ENCODE data around the gene KLRC4. TPM values are rescaled to one million over a fixed set of nuclear protein-coding genes. Genes with fewer than 3 reads are reported as not detected.
"Not testable (repeated sequence)": the region's sequence is repeated elsewhere in the genome, so short reads cannot be mapped to it uniquely, and the experiment has no call there.

Gene KLRC4
- polyA plus RNA-seq, 1 donor from 2014 or later = 8.2 TPM

DNA sequence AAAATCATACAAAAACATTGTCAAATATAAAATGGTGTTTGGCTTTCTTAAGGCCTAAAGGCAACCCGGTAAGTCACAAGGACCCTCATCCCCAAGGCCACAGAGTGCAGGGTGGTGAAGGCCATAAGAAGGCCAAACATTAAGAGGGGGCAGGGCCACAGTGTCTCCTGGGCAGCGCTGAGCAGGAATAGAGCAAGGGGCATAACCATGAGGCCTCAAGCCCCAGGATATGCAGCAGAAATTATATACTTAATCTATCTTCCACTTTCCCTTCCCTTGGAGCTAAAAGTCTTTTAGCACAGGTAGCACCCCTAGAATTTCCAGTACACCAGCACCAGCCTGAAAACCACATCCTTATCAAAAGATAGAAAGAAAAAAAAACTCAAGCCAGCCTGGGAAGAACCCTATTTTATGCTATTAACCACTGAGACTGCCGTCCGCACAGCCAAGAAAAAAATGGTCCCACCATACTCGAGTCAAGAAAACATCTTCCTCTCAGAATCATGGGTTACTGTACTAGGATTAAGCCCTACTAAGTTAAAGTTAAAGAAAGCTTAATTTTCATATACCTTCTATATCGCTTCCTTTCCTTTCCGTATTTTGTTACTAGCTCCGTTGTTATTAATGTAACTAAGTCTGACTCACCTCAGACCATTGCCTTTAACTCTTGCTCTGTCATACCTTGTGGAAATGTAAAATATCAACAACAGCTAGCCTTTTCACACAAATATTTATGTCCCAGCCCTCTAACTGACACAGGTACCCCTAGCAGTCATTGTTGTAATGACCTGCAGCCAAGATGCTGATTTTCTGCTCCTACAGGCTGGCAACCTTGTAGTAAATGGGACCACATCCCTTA lies 39.8 kb downstream of the KLRC4 start:
- H3K79me2 ChIP-seq (replicated peaks; ENCODE audit: insufficient read depth, low read length) = no peaks in the 10 kb centered on the region
- H3K9me3 ChIP-seq (ENCODE audit: low read length) = no peaks in the 10 kb centered on the region
- TF ChIP-seq EP300 (conservative IDR thresholded peaks at IDR 0.05; ENCODE audit: poor library complexity, severe bottlenecking) = no peak
- no peak for TF ChIP-seq SMC3 (conservative IDR thresholded peaks at IDR 0.05; ENCODE audit: poor library complexity)
- TF ChIP-seq, protein P1, sequence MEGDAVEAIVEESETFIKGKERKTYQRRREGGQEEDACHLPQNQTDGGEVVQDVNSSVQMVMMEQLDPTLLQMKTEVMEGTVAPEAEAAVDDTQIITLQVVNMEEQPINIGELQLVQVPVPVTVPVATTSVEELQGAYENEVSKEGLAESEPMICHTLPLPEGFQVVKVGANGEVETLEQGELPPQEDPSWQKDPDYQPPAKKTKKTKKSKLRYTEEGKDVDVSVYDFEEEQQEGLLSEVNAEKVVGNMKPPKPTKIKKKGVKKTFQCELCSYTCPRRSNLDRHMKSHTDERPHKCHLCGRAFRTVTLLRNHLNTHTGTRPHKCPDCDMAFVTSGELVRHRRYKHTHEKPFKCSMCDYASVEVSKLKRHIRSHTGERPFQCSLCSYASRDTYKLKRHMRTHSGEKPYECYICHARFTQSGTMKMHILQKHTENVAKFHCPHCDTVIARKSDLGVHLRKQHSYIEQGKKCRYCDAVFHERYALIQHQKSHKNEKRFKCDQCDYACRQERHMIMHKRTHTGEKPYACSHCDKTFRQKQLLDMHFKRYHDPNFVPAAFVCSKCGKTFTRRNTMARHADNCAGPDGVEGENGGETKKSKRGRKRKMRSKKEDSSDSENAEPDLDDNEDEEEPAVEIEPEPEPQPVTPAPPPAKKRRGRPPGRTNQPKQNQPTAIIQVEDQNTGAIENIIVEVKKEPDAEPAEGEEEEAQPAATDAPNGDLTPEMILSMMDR (IDR thresholded peaks at IDR 0.05; ENCODE audit: poor library complexity, severe bottlenecking) = no peak
- no peak for TF ChIP-seq TAF1 (IDR thresholded peaks at IDR 0.05; ENCODE audit: low read depth)
- no peak for TF ChIP-seq EZH2 (IDR thresholded peaks at IDR 0.05; ENCODE audit: borderline replicate concordance, insufficient read depth, low read length, poor library complexity, severe bottlenecking)
- no peak for TF ChIP-seq MXI1 (conservative IDR thresholded peaks at IDR 0.05; ENCODE audit: poor library complexity, severe bottlenecking)
- no peak for TF ChIP-seq POLR2AphosphoS5 (IDR thresholded peaks at IDR 0.05)
- TF ChIP-seq, protein P2, sequence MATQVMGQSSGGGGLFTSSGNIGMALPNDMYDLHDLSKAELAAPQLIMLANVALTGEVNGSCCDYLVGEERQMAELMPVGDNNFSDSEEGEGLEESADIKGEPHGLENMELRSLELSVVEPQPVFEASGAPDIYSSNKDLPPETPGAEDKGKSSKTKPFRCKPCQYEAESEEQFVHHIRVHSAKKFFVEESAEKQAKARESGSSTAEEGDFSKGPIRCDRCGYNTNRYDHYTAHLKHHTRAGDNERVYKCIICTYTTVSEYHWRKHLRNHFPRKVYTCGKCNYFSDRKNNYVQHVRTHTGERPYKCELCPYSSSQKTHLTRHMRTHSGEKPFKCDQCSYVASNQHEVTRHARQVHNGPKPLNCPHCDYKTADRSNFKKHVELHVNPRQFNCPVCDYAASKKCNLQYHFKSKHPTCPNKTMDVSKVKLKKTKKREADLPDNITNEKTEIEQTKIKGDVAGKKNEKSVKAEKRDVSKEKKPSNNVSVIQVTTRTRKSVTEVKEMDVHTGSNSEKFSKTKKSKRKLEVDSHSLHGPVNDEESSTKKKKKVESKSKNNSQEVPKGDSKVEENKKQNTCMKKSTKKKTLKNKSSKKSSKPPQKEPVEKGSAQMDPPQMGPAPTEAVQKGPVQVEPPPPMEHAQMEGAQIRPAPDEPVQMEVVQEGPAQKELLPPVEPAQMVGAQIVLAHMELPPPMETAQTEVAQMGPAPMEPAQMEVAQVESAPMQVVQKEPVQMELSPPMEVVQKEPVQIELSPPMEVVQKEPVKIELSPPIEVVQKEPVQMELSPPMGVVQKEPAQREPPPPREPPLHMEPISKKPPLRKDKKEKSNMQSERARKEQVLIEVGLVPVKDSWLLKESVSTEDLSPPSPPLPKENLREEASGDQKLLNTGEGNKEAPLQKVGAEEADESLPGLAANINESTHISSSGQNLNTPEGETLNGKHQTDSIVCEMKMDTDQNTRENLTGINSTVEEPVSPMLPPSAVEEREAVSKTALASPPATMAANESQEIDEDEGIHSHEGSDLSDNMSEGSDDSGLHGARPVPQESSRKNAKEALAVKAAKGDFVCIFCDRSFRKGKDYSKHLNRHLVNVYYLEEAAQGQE (IDR thresholded peaks at IDR 0.05; ENCODE audit: borderline replicate concordance) = no peak
- no peak for TF ChIP-seq RAD21 (conservative IDR thresholded peaks at IDR 0.05)
- no peaks in the 10 kb centered on the region for H4K20me1 ChIP-seq (ENCODE audit: insufficient read depth)
- H3K27me3 ChIP-seq (ENCODE audit: insufficient read depth, low read depth, low read length) = no peaks in the 10 kb centered on the region
- H3F3A ChIP-seq (ENCODE audit: insufficient read depth, low read length, poor library complexity, severe bottlenecking) = no peaks in the 10 kb centered on the region
- H2AFZ ChIP-seq (ENCODE audit: low read depth, low read length) = no peak overlapping the region
- H3K4me3 ChIP-seq (ENCODE audit: low read length) = no peak overlapping the region
- H3K4me2 ChIP-seq (ENCODE audit: low read length) = no peak overlapping the region
- H3K36me3 ChIP-seq (ENCODE audit: insufficient read depth, low read length) = no peaks in the 10 kb centered on the region
- no peak overlapping the region for H3K9ac ChIP-seq (ENCODE audit: low read length)
- H3K9me2 ChIP-seq (ENCODE audit: insufficient read depth, low read length) = no peaks in the 10 kb centered on the region
- no peak overlapping the region for H3K27ac ChIP-seq (ENCODE audit: low read length)

DNA sequence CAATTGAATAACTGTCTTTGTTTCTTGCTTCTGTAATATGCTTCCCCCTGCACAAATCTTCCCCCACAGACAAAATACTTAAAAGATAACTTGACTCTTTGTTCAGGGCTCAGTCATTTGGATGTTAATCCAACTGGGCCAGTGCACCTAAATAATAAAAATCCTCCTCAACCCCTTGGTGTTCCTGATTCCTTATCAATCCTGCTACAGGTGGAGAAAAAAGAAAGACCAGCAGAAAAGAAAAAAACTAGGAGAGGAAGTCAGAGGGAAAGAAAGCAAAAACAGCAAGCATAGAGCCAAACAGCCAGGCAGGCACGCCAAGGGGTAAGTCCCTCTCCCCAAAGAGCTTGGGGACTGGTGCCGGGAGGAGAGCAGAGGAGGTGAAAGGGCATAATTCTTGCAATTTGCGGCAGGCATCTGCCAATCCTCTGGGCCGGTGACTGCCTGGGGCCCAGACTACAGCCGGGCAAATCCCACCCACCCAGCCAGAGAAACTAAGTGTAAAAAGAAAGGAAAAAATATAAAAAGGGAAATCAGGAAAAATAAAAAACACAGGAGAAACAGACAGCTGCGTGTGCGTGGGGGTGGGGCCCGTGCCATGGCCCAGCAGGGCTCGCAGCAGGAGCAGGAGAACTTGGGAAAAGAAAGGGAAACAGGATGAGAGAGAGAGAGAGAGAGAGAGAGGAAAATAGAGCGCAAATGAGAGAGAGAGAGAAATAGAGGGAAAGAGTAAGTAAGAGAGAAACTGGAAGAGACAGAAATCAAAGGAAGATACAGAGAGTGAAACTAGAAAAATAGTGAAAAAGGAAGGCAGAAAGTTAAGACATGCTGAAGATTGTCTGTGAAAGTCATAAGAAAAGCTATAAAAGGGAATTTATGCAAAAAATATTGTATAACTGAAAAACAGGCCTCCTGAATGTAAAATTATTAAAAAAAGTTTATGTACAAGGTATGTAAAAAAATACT lies 41.1 kb downstream of the KLRC4 start:
- Histone ChIP-seq H3K4me3 (ENCODE audit: low read length) (no peak overlapping the region), H3K79me2 (replicated peaks; ENCODE audit: insufficient read depth, low read length) (no peaks in the 10 kb centered on the region), H3K9me2 (ENCODE audit: insufficient read depth, low read length) (no peaks in the 10 kb centered on the region), H3K9me3 (ENCODE audit: low read length) (no peaks in the 10 kb centered on the region), H4K20me1 (ENCODE audit: insufficient read depth) (no peaks in the 10 kb centered on the region), H3K36me3 (ENCODE audit: insufficient read depth, low read length) (no peaks in the 10 kb centered on the region), H3K4me2 (ENCODE audit: low read length) (no peak overlapping the region), H3K9ac (ENCODE audit: low read length) (no peak overlapping the region), H3K27ac (ENCODE audit: low read length) (no peak overlapping the region), H2AFZ (ENCODE audit: low read depth, low read length) (no peak overlapping the region), H3F3A (ENCODE audit: insufficient read depth, low read length, poor library complexity, severe bottlenecking) (no peaks in the 10 kb centered on the region), H3K27me3 (ENCODE audit: insufficient read depth, low read depth, low read length) (no peaks in the 10 kb centered on the region)
- TF ChIP-seq SMC3 (conservative IDR thresholded peaks at IDR 0.05; ENCODE audit: poor library complexity) = no peak
- no peak for TF ChIP-seq MXI1 (conservative IDR thresholded peaks at IDR 0.05; ENCODE audit: poor library complexity, severe bottlenecking)

DNA sequence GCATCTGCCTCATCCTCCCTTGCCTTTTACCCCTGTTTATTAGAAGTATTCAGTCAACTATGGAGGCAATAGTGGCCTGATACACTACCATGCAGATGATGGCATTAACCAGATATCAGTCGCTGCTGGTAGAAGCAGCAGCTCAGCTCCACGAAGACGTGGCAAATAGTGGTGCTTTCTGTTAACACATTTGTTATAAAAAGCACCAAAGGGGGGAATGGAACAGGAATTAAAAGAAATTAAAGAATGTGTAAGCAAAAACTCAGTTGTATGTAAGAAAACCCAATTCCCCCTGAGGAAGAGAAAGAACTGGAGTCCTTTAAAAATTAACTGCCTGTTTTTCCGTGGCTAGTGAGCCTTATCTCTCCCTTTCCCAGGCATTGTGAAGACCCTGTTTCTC lies 41.8 kb downstream of the KLRC4 start:
- H4K20me1 ChIP-seq (ENCODE audit: insufficient read depth); H3K9me3 ChIP-seq (ENCODE audit: low read length); H3K9ac ChIP-seq (ENCODE audit: low read length); H3K4me2 ChIP-seq (ENCODE audit: low read length); H3K27ac ChIP-seq (ENCODE audit: low read length); H3K79me2 ChIP-seq (replicated peaks; ENCODE audit: insufficient read depth, low read length); H3K4me3 ChIP-seq (ENCODE audit: low read length); H3K27me3 ChIP-seq (ENCODE audit: insufficient read depth, low read depth, low read length); H3F3A ChIP-seq (ENCODE audit: insufficient read depth, low read length, poor library complexity, severe bottlenecking); H3K9me2 ChIP-seq (ENCODE audit: insufficient read depth, low read length); H3K36me3 ChIP-seq (ENCODE audit: insufficient read depth, low read length); H2AFZ ChIP-seq (ENCODE audit: low read depth, low read length): not testable (repeated sequence)
